Right atrium auricular region (tissue), 2 donors: ENCODE data around the gene VAMP2. TPM values are rescaled to one million over a fixed set of nuclear protein-coding genes. Genes with fewer than 3 reads are reported as not detected.
A peak's percentile ranks its signal among the peaks of the same experiment; 100 is the strongest.

Experiments
- DNase-seq: peaks from one replicate; pipeline ENCODE4 v3.0.0-alpha.2; 2019; ENCODE audit warnings: low spot score
- H3K27ac ChIP-seq, 2 donors: fragments of 200-600 bp; sonication (generic); 1 replicate in 1 of 2; 2 replicates in 1 of 2; pipeline ENCODE4 v1.5.1; 2016 to 2019
- H3K27me3 ChIP-seq, 2 donors: fragments of 200-600 bp; sonication (generic); one replicate each; pipeline versions ENCODE4 v1.5.1 to v1.6.0; 2017 to 2019
- H3K36me3 ChIP-seq: fragments of 200-600 bp; sonication (generic); one replicate; pipeline ENCODE4 v1.5.1; 2016
- H3K4me1 ChIP-seq, 2 donors: fragments of 200-600 bp; sonication (generic); one replicate each; pipeline versions ENCODE4 v1.5.1 to v1.6.0; 2017 to 2019
- H3K4me3 ChIP-seq, 2 donors: fragments of 200-600 bp; sonication (generic); 1 replicate in 1 of 2; 2 replicates in 1 of 2; pipeline ENCODE4 v1.5.1; 2017 to 2019; ENCODE audit warnings: mild to moderate bottlenecking in 1 of 2, moderate library complexity in 1 of 2
- H3K9me3 ChIP-seq, 2 donors: fragments of 200-600 bp; sonication (generic); one replicate each; pipeline ENCODE4 v1.5.1; 2019
- total RNA-seq, 2 donors: library from RNA; depleted of rRNA; stranded (reverse); fragments of >200 nt; gene quantifications; one replicate each; pipeline ENCODE4 v1.1.0, GENCODE V29; 2016
- TF ChIP-seq, protein P1 (sequence below), 2 donors: fragments of 200-600 bp; sonication (generic); IDR thresholded peaks; one replicate each; pipeline ENCODE4 v1.5.1; 2019; ENCODE audit warnings: antibody characterized with exemption in 2 of 2

VAMP2 gene
- total RNA-seq, 2 donors from 2014 or later = 27.4 to 39.7 TPM

DNA sequence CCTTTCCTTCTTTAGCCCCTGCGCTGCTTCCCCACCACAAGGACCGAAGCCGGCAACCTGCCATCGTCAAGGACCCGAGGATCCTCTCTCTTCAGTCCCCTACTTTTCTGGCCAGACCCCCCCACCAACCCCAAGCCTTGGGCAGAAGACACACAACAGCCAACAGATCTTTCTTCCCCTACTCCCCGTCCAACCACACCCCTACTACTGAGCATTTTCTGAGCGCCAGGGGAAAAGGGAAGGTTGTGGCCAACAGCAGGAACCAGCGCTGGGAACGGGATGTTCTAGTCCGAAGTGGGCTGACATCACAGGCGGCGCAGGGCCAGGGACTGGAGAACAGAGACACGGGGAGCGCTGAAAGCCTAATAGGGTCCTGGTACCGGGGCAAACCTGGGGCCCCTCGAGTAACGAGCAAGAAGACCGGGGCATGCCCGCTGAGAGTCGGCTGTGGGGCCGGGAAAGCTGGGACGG lies 11.1 kb downstream of the VAMP2 start:
- Histone ChIP-seq H3K4me3 (peak overlapping the region; percentile 83 to 92), H3K36me3 (peaks cover 58% of the 10 kb centered on the region), H3K9me3 (no peaks in the 10 kb centered on the region), H3K4me1 (peaks cover 0 to 56% of the 10 kb centered on the region in 2 donors), H3K27me3 (no peaks in the 10 kb centered on the region), H3K27ac (peak overlapping the region; percentile 100)
- TF ChIP-seq, protein P1, sequence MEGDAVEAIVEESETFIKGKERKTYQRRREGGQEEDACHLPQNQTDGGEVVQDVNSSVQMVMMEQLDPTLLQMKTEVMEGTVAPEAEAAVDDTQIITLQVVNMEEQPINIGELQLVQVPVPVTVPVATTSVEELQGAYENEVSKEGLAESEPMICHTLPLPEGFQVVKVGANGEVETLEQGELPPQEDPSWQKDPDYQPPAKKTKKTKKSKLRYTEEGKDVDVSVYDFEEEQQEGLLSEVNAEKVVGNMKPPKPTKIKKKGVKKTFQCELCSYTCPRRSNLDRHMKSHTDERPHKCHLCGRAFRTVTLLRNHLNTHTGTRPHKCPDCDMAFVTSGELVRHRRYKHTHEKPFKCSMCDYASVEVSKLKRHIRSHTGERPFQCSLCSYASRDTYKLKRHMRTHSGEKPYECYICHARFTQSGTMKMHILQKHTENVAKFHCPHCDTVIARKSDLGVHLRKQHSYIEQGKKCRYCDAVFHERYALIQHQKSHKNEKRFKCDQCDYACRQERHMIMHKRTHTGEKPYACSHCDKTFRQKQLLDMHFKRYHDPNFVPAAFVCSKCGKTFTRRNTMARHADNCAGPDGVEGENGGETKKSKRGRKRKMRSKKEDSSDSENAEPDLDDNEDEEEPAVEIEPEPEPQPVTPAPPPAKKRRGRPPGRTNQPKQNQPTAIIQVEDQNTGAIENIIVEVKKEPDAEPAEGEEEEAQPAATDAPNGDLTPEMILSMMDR (IDR thresholded peaks at IDR 0.05) = no peak
- DNase-seq = peak; percentile 96

DNA sequence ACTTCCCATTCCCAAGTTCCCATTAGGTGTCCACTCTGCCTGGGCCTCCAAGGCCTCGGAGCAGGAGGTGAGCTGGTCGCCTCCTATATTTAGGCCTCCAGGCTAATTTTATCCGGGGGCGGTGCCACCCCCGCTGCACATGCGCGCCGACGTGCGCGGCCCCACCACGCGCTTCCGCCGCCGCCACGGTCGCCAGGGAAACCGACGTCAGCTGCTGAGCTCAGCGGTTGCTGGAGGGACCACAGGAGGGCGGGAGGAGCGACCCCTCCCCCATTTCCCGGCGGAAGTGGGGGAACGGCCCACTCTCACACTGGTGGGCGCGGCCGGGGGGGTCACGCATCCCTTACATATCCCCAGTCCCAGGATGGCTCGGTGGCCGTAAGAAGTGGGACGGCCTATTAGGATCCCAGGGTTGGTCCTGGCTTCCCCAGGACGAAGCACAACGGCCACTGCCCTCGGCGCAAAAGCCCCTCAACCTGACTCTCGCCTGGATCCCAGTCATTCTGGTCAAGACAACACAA lies 11.6 kb downstream of the VAMP2 start:
- Histone ChIP-seq H3K36me3 (peaks cover 63% of the 10 kb centered on the region), H3K4me1 (peaks cover 0 to 61% of the 10 kb centered on the region in 2 donors), H3K27ac (peak overlapping the region; percentile 100)

DNA sequence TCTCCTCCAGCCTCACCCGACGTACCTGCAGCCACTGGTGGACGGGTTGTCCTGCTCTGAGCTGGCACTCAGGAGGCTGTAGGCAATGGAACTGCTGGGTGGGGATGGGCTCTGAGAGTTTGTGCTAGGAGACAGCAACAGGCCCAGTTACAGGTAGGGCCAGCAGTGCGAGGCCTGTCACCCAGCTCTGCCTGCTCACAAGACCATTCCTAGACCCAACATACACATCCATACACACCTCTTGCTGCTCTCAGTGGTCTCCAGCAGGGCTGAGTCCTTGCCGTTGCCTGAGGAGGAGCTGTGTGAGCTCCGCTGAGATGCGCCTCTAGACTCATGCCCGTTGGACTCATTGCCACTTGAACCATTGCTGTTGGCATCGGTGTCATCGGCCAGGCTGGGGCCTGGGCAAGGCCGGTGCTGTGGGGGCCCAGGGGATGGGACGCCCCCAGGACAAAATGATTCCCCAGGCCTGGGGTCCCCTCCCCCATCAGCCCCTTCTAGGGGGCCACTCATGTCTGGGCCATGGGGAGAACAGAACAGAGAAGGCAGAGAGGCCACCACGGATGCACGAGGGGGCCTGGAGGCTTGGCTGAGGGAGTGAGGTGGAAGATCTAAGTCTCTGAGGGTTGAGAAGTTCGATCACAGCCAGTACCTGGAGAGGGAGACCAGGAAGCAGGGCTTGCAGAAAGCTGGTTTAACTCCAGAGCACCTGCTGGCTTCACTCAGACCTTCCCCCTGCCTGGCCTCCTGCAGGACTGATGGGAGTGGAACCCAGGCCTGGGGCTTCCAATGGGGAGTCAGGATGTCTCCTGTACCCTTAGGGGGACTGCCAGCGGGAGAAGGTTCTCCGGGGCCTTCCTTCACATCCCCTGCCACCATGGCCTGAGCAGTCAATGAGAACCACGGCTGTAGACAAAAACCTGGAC lies 12.3 kb downstream of the VAMP2 start:
- Histone ChIP-seq H3K4me3 (peak overlapping the region; percentile 83 to 92), H3K27ac (peak overlapping the region; percentile 100), H3K36me3 (peaks cover 70% of the 10 kb centered on the region), H3K4me1 (peaks cover 0 to 67% of the 10 kb centered on the region in 2 donors), H3K27me3 (no peaks in the 10 kb centered on the region), H3K9me3 (no peaks in the 10 kb centered on the region)
- DNase-seq = no peak
- TF ChIP-seq, protein P1 (IDR thresholded peaks at IDR 0.05) = no peak

More for the DNA sequence above, 11.6 kb downstream of the VAMP2 start:
- DNase-seq = peak; percentile 93
- H3K9me3 ChIP-seq = no peaks in the 10 kb centered on the region
- no peaks in the 10 kb centered on the region for H3K27me3 ChIP-seq
- H3K4me3 ChIP-seq = peak overlapping the region; percentile 83 to 92
- TF ChIP-seq, protein P1 (IDR thresholded peaks at IDR 0.05) = peak in 1 of 2 donors; percentile 13

DNA sequence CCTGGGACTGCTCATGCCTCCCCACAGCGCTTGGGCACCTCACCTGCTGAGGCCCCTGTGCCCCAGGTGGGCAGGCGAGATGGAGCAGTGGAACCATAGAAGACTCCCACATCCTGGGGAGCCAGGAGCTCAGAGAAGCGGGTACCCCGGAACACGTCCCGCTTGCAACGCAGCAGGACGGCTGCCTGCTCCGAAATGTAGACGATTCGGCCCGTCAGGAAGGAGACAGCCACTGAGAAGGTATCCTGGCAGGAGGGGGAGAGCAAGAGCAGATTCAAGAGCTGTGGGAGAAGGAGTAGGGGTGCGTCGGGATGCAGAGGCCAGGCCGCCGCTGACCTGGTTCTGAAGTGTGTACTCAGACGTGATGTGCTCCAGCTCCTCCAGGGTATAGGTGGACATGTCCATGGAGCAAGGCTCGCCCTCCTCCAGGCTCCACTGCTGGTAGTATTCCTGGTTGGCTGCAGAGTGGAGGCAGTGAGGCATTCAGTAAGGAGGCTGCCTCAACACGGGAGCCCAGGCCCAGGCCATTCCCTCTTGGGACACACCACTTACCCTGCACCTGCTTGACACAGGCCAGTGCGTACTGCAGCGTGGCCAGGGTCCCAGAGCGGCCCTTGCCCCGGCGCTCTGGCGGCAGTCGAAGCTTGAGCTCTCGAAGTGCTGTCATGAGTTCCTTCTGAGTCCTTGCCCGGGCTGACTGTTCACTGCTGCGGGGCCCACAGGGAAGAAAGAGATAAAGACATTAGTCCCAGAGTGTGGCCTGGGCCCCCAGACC lies 13.1 kb downstream of the VAMP2 start:
- TF ChIP-seq, protein P1 (IDR thresholded peaks at IDR 0.05) = no peak
- Histone ChIP-seq H3K36me3 (peaks cover 79% of the 10 kb centered on the region), H3K27ac (peak overlapping the region; percentile 100), H3K27me3 (no peaks in the 10 kb centered on the region), H3K4me3 (peak overlapping the region in 1 of 2 donors; percentile 83), H3K4me1 (peaks cover 0 to 67% of the 10 kb centered on the region in 2 donors), H3K9me3 (no peaks in the 10 kb centered on the region)
- no peak for DNase-seq

DNA sequence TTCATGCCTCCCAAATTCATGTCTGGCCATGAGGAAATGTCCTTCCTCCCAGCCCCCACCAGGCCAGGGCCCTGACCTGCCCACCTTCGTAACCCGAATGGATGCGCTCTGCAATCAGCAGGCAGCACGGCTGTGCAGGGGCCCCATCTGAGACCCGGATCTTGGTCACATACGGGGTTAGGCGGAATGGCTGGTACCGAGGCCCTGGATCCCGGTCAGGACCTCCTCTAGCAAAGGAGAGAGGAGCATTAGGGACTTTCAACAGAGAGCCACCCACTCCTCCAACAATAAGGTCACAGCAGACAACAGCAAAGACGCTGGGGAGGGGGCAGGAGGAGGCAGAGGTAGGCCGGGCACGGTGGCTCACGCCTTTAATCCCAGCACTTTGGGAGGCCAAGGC lies 14.2 kb downstream of the VAMP2 start:
- peaks cover 0 to 62% of the 10 kb centered on the region in 2 donors for H3K4me1 ChIP-seq
- no peaks in the 10 kb centered on the region for H3K27me3 ChIP-seq
- no peak for DNase-seq
- peak overlapping the region; percentile 100 for H3K27ac ChIP-seq
- H3K36me3 ChIP-seq = peaks cover 89% of the 10 kb centered on the region
- H3K9me3 ChIP-seq = no peaks in the 10 kb centered on the region
- H3K4me3 ChIP-seq = no peak overlapping the region
- TF ChIP-seq, protein P1 (IDR thresholded peaks at IDR 0.05) = no peak
